Activated T-helper 9 cell treated with anti-CD3 and anti-CD28 coated beads, Interleukin-2, amount 50 U/mL, for 16 hours (primary cell): ENCODE results near the gene MAGI1.

Experiments
- DNase-seq: peaks from one replicate; pipeline ENCODE4 v3.0.0-alpha.2; 2020; ENCODE audit warnings: low read depth

MAGI1 gene

GRCh38 chr3:65944252-65944651 is 94.5 kb downstream of the MAGI1 start:
- no peak for DNase-seq

- DNase-seq: no peak
These were observed 98.9 kb downstream of the MAGI1 start for GRCh38 chr3:65939801-65940246.

GRCh38 chr3:65939184-65939583 is 99.5 kb downstream of the MAGI1 start:
- DNase-seq: no peak

GRCh38 chr3:65938676-65939075 is 100.0 kb downstream of the MAGI1 start:
- DNase-seq: no peak

- no peak for DNase-seq
These were observed 100.6 kb downstream of the MAGI1 start for GRCh38 chr3:65938147-65938546.

- no peak for DNase-seq
These were observed 101.6 kb downstream of the MAGI1 start for GRCh38 chr3:65936908-65937638.

- no peak for DNase-seq
These were observed 103.0 kb downstream of the MAGI1 start for GRCh38 chr3:65935724-65936123.

- no peak for DNase-seq
These were observed 108.1 kb downstream of the MAGI1 start for GRCh38 chr3:65930648-65931047.

- no peak for DNase-seq
These were observed 110.6 kb downstream of the MAGI1 start for GRCh38 chr3:65928110-65928509.

GRCh38 chr3:65927576-65927975 is 111.1 kb downstream of the MAGI1 start:
- DNase-seq: no peak

GRCh38 chr3:65925254-65925954 is 113.3 kb downstream of the MAGI1 start:
- DNase-seq: no peak

- no peak for DNase-seq
These were observed 114.0 kb downstream of the MAGI1 start for GRCh38 chr3:65924762-65925161.

- no peak for DNase-seq
These were observed 116.3 kb downstream of the MAGI1 start for GRCh38 chr3:65922441-65922840.

GRCh38 chr3:65919826-65920225 is 118.9 kb downstream of the MAGI1 start:
- DNase-seq: no peak

GRCh38 chr3:65915477-65915876 is 123.2 kb downstream of the MAGI1 start:
- DNase-seq: no peak

- DNase-seq: no peak
These were observed 123.9 kb downstream of the MAGI1 start for GRCh38 chr3:65914740-65915367.

GRCh38 chr3:65914032-65914739 is 124.5 kb downstream of the MAGI1 start:
- no peak for DNase-seq

GRCh38 chr3:65912647-65913046 is 126.1 kb downstream of the MAGI1 start:
- no peak for DNase-seq

GRCh38 chr3:65908588-65908987 is 130.1 kb downstream of the MAGI1 start:
- DNase-seq: no peak

GRCh38 chr3:65907232-65908130 is 131.2 kb downstream of the MAGI1 start:
- DNase-seq: no peak

- no peak for DNase-seq
These were observed 132.9 kb downstream of the MAGI1 start for GRCh38 chr3:65905771-65906170.
